H7 (cell line): ENCODE measurements around the gene F8A1. TPM values are rescaled to one million over a fixed set of nuclear protein-coding genes. Genes with fewer than 3 reads are reported as not detected.
A peak's percentile ranks its signal among the peaks of the same experiment; 100 is the strongest.
"Not testable (repeated sequence)": the region's sequence is repeated elsewhere in the genome, so short reads cannot be mapped to it uniquely, and the experiment has no call there.

ENCODE experiments used
- DNase-seq: peaks from one replicate; pipeline ENCODE4 v3.0.0; 2012
- H3K27me3 ChIP-seq: 2 replicates; pipeline ENCODE4 v1.6.0; 2011; ENCODE audit warnings: mild to moderate bottlenecking, low read length; ENCODE audit not compliant: control insufficient read depth, insufficient read depth
- H3K36me3 ChIP-seq: replicated peaks from 2 replicates; pipeline ENCODE4 v1.5.1; 2011; ENCODE audit warnings: low read length; ENCODE audit not compliant: control insufficient read depth, insufficient read depth
- H3K4me3 ChIP-seq: 2 replicates; pipeline ENCODE4 v1.5.1; 2011; ENCODE audit warnings: low read depth, mild to moderate bottlenecking, control low read depth, low read length, moderate library complexity; ENCODE audit not compliant: insufficient read depth
- total RNA-seq: library from RNA; depleted of rRNA; stranded (reverse); fragments of >200 nt; shearing (Covaris generic); gene quantifications from 2 replicates; pipeline ENCODE4 v1.2.3, GENCODE V29; 2014; rRNA removed

The F8A1 gene
- total RNA-seq, 1 experiment from 2014 or later, result 8.4 TPM

DNA sequence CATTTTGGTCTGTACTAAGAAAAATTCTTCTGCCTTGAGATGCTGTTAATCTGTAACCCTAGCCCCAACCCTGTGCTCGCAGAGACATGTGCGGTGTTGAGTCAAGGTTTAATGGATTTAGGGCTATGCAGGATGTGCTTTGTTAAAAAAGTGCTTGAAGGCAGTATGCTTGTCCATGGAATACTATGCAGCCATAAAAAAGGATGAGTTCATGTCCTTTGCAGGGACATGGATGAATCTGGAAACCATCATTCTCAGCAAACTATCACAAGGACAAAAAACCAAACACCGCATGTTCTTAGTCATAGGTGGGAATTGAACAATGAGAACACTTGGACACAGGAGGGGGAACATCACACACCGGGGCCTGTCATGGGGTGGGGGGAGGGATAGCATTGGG, 23.9 kb downstream of the F8A1 start:
- not testable (repeated sequence) for H3K36me3 ChIP-seq, H3K27me3 ChIP-seq, H3K4me3 ChIP-seq, DNase-seq

DNA sequence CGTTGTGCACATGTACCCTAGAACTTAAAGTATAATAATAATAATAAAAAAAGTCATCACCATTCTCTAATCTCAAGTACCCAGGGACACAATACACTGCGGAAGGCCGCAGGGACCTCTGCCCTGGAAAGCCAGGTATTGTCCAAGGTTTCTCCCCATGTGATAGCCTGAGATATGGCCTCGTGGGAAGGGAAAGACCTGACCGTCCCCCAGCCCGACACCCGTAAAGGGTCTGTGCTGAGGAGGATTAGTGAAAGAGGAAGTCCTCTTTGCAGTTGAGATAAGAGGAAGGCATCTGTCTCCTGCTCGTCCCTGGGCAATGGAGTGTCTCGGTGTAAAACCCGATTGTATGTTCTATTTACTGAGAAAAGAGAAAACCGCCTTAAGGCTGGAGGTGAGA, 24.4 kb downstream of the F8A1 start:
- not testable (repeated sequence) for H3K4me3 ChIP-seq, H3K36me3 ChIP-seq, DNase-seq, H3K27me3 ChIP-seq

DNA sequence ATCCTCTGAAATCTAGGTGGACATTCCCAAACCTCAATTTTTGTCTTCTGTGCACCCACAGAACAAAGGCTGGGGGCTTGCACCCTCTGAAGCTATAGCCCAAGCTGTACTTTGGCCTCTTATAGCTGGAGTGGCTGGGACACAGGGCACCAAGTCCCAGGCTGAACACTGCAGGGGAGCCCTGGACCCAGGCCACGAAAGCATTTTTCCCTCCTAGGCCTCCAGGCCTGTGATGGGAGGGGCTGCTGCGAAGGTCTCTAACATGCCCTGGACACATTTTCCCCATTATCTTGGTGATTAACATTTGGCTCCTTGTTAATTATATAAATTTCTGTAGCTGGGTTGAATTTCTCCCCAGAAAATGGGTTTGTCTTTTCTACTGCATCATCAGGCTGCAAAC, 27.9 kb downstream of the F8A1 start:
- Histone ChIP-seq H3K27me3 (no peaks in the 10 kb centered on the region), H3K36me3 (no peaks in the 10 kb centered on the region), H3K4me3 (no peak overlapping the region)
- no peak for DNase-seq

DNA sequence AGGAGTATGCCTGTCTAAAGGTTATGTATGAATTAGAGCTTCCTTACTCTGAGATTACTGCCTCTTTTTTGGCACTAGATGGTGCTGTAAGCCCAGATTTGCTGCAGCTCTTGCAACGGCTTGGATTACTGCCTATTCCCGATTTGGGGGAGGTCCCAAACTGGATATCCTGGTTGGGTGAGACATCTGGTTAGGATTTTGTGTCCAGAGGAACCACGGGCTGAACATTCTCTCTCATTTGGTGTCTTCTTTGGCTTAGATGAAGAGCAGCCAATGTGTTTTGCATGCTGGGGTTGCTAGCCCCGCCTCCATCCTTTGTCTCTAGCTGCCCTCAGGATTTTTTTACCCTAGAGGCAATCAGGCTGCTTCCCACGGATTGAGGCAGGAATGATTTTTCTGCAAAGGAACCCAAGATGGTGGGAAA, 31.9 kb downstream of the F8A1 start:
- H3K4me3 ChIP-seq, result no peak overlapping the region; the same call in 1 of the 2 replicates
- no peaks in the 10 kb centered on the region for H3K36me3 ChIP-seq
- H3K27me3 ChIP-seq, result no peaks in the 10 kb centered on the region
- DNase-seq, result peak; percentile 63

DNA sequence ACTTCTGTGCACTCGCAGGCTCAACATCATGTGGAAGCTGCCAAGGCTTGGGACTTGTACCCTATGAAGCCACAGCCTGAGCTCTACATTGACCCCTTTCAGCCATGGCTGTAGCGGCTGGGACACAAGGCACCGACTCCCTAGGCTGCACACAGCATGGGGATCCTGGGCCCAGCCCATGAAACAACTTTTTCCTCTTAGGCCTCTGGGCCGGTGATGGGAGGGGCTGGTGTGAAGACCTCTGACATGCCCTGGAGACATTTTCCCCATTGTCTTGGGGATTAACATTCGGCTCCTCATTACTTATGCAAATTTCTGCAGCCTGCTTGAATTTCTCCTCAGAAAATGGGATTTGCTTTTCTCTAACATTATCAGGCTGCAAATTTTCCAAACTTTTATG, 38.6 kb downstream of the F8A1 start:
- not testable (repeated sequence) for H3K36me3 ChIP-seq, H3K4me3 ChIP-seq, DNase-seq, H3K27me3 ChIP-seq

Other genes starting within 250 kb of the F8A1 start
- gene CTAG2, start 232.8 kb upstream of the F8A1 start, total RNA-seq, result not detected in 2 replicates
- 0.22 and 0.45 TPM in 2 replicates for gene GAB3, start 135.3 kb upstream of the F8A1 start, total RNA-seq
- gene DKC1, start 123.5 kb upstream of the F8A1 start, total RNA-seq, result 55.4 and 65.6 TPM in 2 replicates
- 10.5 and 12.5 TPM in 2 replicates for gene MPP1, start 80.9 kb upstream of the F8A1 start, total RNA-seq
- not detected in 2 replicates for gene SMIM9, start 51.7 kb upstream of the F8A1 start, total RNA-seq
- gene F8, start 136.4 kb downstream of the F8A1 start, total RNA-seq, result 1.4 and 2.1 TPM in 2 replicates
- 50.0 and 56.0 TPM in 2 replicates for gene FUNDC2, start 140.5 kb downstream of the F8A1 start, total RNA-seq
- gene CMC4, start 184.8 kb downstream of the F8A1 start, total RNA-seq, result 10.0 and 13.4 TPM in 2 replicates
- gene MTCP1, start 184.8 kb downstream of the F8A1 start, total RNA-seq, result 5.9 and 9.3 TPM in 2 replicates
- gene BRCC3, start 185.2 kb downstream of the F8A1 start, total RNA-seq, result 7.9 and 9.9 TPM in 2 replicates